AG04450 (cell line): ENCODE data around the gene HAUS3. TPM values are rescaled to one million over a fixed set of nuclear protein-coding genes. Genes with fewer than 3 reads are reported as not detected.

Experiments used
- CTCF ChIA-PET: fragments of 300-600, 350-600 bp; formaldehyde crosslinking; extraction: SDS; loops from one replicate; lab custom pipeline; 2022; ENCODE audit warnings: antibody characterized with exemption, inconsistent platforms; lab: Charles Lee
- POLR2A ChIA-PET: fragments of 350-600 bp; formaldehyde crosslinking; extraction: SDS; loops from one replicate; lab custom pipeline; 2021; ENCODE audit warnings: antibody characterized with exemption, inconsistent platforms; lab: Yijun Ruan, JAX
- DNase-seq: peaks from one replicate; pipeline ENCODE4 v3.0.0-alpha.2; 2011; ENCODE audit warnings: low read depth, low spot score
- H3K27ac ChIP-seq: one replicate; pipeline ENCODE4 v1.5.1; 2012; ENCODE audit warnings: low read depth, low read length, control low read depth
- H3K27me3 ChIP-seq: one replicate; pipeline ENCODE4 v1.6.0; 2012; ENCODE audit warnings: low read length; ENCODE audit not compliant: control insufficient read depth, insufficient read depth
- H3K4me3 ChIP-seq: 2 replicates; pipeline ENCODE4 v1.5.1; 2011; ENCODE audit warnings: mild to moderate bottlenecking, low read depth, low read length, control low read depth
- H3K9me3 ChIP-seq: 2 replicates; pipeline ENCODE4 v1.5.1; 2012; ENCODE audit warnings: low read length; ENCODE audit not compliant: control insufficient read depth, insufficient read depth
- polyA plus RNA-seq: library from polyadenylated mRNA; depleted of rRNA; stranded (reverse); fragments of >200 nt; gene quantifications from 2 replicates; pipeline ENCODE4 v1.2.3, GENCODE V29; 2011
- TF ChIP-seq, protein P1 (sequence below): IDR thresholded peaks from 2 replicates; pipeline ENCODE4 v1.5.1; 2011; ENCODE audit warnings: low read depth, low read length, control low read depth, inconsistent platforms

Gene HAUS3
- polyA plus RNA-seq, 1 experiment: 6.0 TPM

DNA sequence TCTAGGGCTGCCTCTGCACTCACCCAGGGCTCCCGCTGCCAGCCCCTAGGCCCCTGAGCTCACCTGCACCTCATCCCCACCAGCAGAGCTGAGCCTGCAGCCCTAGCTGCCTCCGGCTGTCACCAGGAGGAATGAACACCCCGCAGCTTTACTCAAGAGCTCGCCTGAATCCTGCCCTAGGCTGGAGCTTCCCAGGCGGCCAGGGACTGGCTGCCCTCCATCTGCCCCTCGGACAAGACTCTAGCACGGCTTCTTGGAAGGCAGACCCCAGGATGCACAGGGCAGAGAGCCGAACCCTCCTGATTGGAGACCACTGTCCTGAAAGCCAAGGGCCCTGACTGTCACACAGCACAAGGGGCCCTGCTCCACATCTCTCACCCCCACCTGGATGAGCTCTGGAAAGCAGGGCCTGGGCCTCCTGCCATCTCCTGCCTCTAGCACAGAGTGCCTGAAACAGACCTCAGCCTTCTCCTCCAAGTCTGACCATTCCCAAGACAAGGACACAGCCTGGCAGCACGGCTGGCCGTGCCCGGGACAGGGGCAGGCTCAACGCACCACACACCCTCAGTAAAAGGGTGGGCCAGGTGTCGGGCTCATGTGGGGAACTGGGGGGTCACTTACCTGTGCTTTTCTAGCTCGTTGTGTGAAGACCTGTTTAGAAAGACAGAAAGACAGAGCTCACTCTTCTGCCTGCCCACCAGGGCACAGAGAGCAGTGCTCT, 15.6 kb upstream of the HAUS3 start:
- Histone ChIP-seq H3K27me3 (no peaks in the 10 kb centered on the region), H3K27ac (no peak overlapping the region), H3K9me3 (no peaks in the 10 kb centered on the region; the same call in 1 of the 2 replicates), H3K4me3 (no peak overlapping the region)
- ChIA-PET CTCF (interaction anchor here (0.5 kb wide), 1 partner anchor 96 kb away, joined by 11 read pairs; no protein-coding TSS in a partner anchor), POLR2A (interaction anchor here (0.6 kb wide), 1 partner anchor 368 kb away, joined by 3 read pairs; no protein-coding TSS in a partner anchor)
- TF ChIP-seq, protein P1, sequence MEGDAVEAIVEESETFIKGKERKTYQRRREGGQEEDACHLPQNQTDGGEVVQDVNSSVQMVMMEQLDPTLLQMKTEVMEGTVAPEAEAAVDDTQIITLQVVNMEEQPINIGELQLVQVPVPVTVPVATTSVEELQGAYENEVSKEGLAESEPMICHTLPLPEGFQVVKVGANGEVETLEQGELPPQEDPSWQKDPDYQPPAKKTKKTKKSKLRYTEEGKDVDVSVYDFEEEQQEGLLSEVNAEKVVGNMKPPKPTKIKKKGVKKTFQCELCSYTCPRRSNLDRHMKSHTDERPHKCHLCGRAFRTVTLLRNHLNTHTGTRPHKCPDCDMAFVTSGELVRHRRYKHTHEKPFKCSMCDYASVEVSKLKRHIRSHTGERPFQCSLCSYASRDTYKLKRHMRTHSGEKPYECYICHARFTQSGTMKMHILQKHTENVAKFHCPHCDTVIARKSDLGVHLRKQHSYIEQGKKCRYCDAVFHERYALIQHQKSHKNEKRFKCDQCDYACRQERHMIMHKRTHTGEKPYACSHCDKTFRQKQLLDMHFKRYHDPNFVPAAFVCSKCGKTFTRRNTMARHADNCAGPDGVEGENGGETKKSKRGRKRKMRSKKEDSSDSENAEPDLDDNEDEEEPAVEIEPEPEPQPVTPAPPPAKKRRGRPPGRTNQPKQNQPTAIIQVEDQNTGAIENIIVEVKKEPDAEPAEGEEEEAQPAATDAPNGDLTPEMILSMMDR: no peak
- DNase-seq: no peak

DNA sequence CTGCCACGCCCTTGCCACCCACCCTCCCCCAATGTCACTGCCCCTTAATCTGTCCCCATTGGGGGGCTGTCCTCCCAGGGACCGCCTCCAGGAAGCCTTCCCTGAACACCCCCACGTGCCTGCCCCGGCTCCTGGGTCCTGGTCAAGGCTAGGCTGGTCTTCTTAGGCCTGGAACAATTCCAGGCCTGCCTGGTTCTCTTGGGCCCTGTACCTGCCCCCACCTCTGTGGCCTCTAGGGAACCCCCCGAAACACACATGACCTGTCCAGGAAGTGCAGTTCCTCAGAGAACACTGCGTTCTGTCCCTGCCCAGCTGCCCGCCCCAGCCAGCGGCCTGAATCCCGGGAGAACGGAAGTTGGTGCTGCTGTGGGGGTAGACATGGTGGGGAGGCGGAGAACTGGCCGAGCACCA, 14.9 kb upstream of the HAUS3 start:
- Histone ChIP-seq H3K27ac (no peak overlapping the region), H3K27me3 (no peaks in the 10 kb centered on the region), H3K4me3 (no peak overlapping the region), H3K9me3 (no peaks in the 10 kb centered on the region; the same call in 1 of the 2 replicates)
- no peak for DNase-seq
- TF ChIP-seq, protein P1: no peak
- CTCF ChIA-PET: no interaction called here
- POLR2A ChIA-PET: no interaction called here

DNA sequence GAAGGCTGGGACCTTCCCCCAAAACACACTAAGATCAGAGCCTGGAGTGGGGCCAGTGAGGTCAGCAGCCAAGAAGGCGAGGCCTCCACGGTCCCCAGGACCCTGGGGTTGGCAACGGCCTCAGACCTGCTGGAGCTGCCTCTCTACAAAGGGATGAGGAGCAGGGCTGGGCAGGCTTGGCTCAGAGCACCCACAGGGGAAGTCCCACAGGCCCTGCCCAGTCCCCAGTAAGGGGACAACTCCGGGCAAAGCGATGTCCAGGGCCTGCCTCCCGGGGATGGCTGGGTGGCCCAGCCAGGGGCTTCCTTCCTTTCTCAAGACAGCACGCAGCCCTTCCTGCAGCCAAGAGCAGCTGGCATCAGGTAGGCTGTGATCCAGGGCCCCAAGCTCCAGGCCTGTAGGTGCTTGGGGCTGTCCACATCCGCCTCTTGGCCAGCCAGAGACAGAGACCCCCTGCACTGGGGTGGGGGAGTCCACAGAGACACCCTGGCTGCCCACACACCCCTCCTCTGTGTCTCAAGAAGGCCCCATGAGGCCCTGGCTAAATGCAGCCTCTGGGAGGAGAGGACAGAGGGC, 14.3 kb upstream of the HAUS3 start:
- DNase-seq: no peak
- CTCF ChIA-PET: no interaction called here
- Histone ChIP-seq H3K27ac (peak overlapping the region; percentile 11), H3K4me3 (no peak overlapping the region), H3K9me3 (no peaks in the 10 kb centered on the region; the same call in 1 of the 2 replicates), H3K27me3 (no peaks in the 10 kb centered on the region)
- TF ChIP-seq, protein P1: no peak
- POLR2A ChIA-PET: no interaction called here

DNA sequence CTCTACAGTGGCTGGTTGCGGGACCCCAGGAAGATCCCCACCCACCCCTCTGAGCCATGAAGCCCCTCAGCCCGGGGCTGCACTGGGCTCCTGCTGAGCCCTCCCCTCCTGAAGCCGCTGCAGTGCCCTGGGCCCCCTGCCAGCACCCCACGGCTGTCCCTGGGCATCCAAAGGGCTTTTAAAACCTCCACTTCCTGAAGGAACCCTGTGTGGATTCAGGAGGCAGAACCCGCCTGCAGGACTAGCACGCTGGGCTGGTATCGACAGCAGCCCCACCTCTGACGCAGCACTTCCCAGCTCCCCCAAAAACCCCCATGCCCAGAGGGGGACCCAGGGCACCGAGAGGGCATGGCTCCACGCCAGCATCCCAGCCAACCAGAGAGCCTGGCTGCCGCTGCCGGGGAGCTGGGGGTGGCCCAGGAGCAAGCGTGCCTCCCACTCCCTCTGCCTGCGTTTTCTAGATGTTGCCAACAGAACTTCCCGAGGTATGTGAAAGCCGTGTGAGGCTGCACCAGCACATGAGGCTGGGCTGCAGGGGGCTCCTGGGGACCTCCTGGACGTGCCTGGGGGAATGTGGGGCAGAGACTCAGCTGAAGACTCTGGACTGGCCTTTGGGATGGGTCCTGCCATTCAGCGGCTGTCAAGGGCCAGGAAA, 13.7 kb upstream of the HAUS3 start:
- TF ChIP-seq, protein P1: no peak
- no peak for DNase-seq
- Histone ChIP-seq H3K27ac (no peak overlapping the region), H3K27me3 (no peaks in the 10 kb centered on the region), H3K4me3 (no peak overlapping the region), H3K9me3 (no peaks in the 10 kb centered on the region)
- ChIA-PET POLR2A (no interaction called here), CTCF (no interaction called here)
